GM21717 (cell line): Measurements from ENCODE around the gene TCN1.
A peak's percentile ranks its signal among the peaks of the same experiment; 100 is the strongest.

Experiments
- ATAC-seq: cut with Tn5 transposase; IDR thresholded peaks from one replicate; pipeline ENCODE4 v1.9.1; 2021; ENCODE audit warnings: mild to moderate bottlenecking, moderate library complexity; ENCODE audit not compliant: unreplicated experiment

Gene TCN1

GRCh38 chr11:59810189-59810910 lies 55.9 kb downstream of the TCN1 start, which contains the start of gene MRPL16:
MRPL16 (minus strand) TSS chr11:59810778; CDS start chr11:59810658, 120 bp downstream.
- peak; percentile 98 for ATAC-seq

GRCh38 chr11:59807047-59807610 lies 59.2 kb downstream of the TCN1 start:
- no peak for ATAC-seq

GRCh38 chr11:59804061-59804460 lies 62.2 kb downstream of the TCN1 start:
- ATAC-seq: no peak
